GM21423 (cell line): ENCODE data around the gene RAB13.

ENCODE experiments used
- ATAC-seq: cut with Tn5 transposase; IDR thresholded peaks from one replicate; pipeline ENCODE4 v1.9.1; 2021; ENCODE audit warnings: mild to moderate bottlenecking, moderate library complexity; ENCODE audit not compliant: unreplicated experiment

Gene RAB13

DNA sequence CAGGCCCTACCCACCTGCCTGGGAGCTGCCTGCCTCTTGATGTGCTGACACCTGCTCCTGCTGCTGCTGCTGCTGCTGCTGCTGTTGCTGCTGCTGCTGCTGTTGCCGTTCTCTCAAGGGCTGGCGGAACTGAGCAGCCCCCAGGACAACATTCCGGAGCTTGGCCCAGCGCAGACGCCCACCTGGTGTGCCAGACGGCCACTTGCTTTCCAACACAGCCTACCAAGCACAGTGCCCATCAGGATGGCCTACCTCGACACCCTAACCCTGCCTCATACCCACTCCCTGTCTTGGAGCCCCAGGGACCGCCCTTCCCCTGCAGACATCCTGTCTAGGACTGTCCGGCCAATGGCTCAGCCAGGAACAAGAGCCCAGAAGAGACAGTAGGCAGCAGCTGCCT, 51.4 kb downstream of the RAB13 start:
- no peak for ATAC-seq

GRCh38 chr1:153933955-153934354, 52.2 kb downstream of the RAB13 start:
- ATAC-seq, result no peak

DNA sequence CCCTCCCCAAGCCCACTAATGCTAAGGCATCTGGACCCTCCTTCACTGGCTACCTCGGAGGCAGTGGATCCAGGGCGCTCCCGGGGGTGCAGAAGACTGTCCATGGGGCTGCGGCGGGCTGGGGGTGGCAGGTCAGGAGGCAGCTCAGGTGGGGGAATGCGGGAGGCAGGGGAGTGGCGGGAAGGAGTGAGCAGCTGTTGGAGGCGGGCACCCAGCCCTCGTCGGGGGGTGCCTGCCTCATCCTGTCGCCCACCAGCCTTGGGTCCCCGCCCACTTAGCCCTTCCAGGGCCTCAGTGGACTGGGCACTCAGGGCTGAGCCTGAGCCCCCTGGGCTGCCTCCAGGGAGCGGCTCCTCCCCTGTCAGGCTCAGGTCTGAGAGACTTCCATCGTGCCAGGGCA, 52.7 kb downstream of the RAB13 start:
- no peak for ATAC-seq

- no peak for ATAC-seq
Observed at GRCh38 chr1:153932156-153933131, 53.7 kb downstream of the RAB13 start.
